Hepatocyte (in vitro differentiated cells): Measurements from ENCODE around the gene RND3.

Experiments used
- CTCF ChIP-seq: fragments of 200-600 bp; sonication (generic); IDR thresholded peaks from 2 replicates; pipeline ENCODE4 v1.5.1; 2016; ENCODE audit warnings: antibody characterized with exemption, mild to moderate bottlenecking; ENCODE audit not compliant: poor library complexity
- EZH2 ChIP-seq: fragments of 200-600 bp; sonication (generic); IDR thresholded peaks from 2 replicates; pipeline ENCODE4 v1.6.1; 2016; ENCODE audit warnings: antibody characterized with exemption, mild to moderate bottlenecking, borderline replicate concordance
- EZH2phosphoT487 ChIP-seq: fragments of 200-600 bp; sonication (generic); IDR thresholded peaks from one replicate; pipeline ENCODE4 v1.6.1; 2018; ENCODE audit warnings: antibody characterized with exemption, mild to moderate bottlenecking, low read depth, moderate library complexity; ENCODE audit not compliant: unreplicated experiment, severe bottlenecking

DNA sequence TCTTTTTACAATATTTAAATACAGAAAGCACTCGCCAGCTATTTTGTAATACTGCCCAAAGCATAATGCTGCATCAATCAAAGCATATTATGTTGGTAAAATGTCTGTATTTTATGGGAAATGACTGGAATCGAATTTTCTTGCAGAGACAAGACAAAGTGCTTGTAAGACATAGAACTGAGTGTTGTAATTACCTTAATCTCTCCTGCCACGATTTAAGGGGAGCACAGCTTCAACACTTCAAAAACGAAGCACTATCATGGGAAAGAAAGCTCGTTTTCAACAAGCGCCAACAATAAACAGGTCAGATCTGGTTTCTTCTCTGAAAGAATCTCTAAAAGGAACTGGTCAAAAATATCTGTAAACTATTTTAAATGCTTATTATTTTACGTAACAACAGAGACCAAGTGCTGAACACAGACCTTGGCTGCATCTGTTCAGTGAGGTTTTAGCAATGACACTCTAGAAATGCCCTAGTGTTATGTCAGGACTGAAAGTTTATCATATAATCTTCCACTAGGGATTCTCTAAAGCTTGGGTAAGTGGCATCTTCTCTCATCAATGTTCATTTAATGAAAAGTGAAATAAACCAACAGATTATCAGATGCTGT, 19.0 kb downstream of the RND3 start:
- TF ChIP-seq CTCF: no peak
- TF ChIP-seq EZH2: no peak
- no peak for TF ChIP-seq EZH2phosphoT487
